ENCODE measurements around the gene PIM2. TPM values are rescaled to one million over a fixed set of nuclear protein-coding genes. Genes with fewer than 3 reads are reported as not detected.

The PIM2 gene
- total and polyA plus RNA-seq, 9 of the 15 experiments (the other 6 are each of a cell fraction or from before 2014, with no cell fraction given), result 67.6 to 191 (median 108) TPM

GRCh38 chrX:48918643-48919340 is at the start of gene PIM2 (continued):
- TF ChIP-seq, protein P1, sequence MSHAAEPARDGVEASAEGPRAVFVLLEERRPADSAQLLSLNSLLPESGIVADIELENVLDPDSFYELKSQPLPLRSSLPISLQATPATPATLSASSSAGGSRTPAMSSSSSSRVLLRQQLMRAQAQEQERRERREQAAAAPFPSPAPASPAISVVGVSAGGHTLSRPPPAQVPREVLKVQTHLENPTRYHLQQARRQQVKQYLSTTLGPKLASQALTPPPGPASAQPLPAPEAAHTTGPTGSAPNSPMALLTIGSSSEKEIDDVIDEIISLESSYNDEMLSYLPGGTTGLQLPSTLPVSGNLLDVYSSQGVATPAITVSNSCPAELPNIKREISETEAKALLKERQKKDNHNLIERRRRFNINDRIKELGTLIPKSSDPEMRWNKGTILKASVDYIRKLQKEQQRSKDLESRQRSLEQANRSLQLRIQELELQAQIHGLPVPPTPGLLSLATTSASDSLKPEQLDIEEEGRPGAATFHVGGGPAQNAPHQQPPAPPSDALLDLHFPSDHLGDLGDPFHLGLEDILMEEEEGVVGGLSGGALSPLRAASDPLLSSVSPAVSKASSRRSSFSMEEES (CRISPR knock-in tag; IDR thresholded peaks at IDR 0.05), result no peak

DNA sequence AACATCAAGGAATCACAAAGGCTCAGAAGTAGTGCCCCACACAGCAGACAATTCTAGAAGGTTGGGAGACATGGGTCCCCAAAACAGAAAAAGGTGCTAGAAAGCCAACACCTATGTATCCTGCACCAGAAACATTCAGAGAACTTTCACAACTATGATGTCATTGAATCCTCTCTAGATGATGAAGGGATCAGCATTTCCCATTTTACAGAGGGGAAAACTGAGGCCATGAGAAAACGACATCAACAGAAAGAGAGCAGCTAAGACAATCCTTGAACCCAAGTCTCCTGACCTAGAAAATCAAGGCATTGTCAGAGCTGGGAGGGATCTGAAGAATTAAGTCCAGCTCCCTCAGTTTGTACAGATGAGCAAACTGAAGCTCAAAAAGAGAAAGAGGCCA is 49.6 kb upstream of the PIM2 start:
- CTCF ChIA-PET (ENCODE audit: low intra/inter-chr PET ratio), result no interaction called here
- TF ChIP-seq MEIS2 (IDR thresholded peaks at IDR 0.05; ENCODE audit: partially characterized antibody), result no peak
- TF ChIP-seq SMAD4 (CRISPR knock-in tag; conservative IDR thresholded peaks at IDR 0.05), result no peak
- TF ChIP-seq, protein P2, sequence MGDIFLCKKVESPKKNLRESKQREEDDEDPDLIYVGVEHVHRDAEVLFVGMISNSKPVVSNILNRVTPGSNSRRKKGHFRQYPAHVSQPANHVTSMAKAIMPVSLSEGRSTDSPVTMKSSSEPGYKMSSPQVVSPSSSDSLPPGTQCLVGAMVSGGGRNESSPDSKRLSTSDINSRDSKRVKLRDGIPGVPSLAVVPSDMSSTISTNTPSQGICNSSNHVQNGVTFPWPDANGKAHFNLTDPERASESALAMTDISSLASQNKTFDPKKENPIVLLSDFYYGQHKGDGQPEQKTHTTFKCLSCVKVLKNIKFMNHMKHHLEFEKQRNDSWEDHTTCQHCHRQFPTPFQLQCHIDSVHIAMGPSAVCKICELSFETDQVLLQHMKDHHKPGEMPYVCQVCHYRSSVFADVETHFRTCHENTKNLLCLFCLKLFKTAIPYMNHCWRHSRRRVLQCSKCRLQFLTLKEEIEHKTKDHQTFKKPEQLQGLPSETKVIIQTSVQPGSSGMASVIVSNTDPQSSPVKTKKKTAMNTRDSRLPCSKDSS (IDR thresholded peaks at IDR 0.05; ENCODE audit: low read depth, partially characterized antibody), result no peak
- no peak for TF ChIP-seq TCFL5 (CRISPR knock-in tag; conservative IDR thresholded peaks at IDR 0.05)
- TF ChIP-seq ESRRA (IDR thresholded peaks at IDR 0.05; ENCODE audit: borderline replicate concordance, low read depth), result no peak
- TF ChIP-seq ZNF584 (CRISPR knock-in tag; IDR thresholded peaks at IDR 0.05; ENCODE audit: low read depth), result no peak
- TF ChIP-seq BCOR (IDR thresholded peaks at IDR 0.05), result 0 out of 2 replicates have a peak, but pooled peaks have one; percentile 45
- no peak for TF ChIP-seq CBX1 (IDR thresholded peaks at IDR 0.05; ENCODE audit: low read depth)
- TF ChIP-seq, protein P3, sequence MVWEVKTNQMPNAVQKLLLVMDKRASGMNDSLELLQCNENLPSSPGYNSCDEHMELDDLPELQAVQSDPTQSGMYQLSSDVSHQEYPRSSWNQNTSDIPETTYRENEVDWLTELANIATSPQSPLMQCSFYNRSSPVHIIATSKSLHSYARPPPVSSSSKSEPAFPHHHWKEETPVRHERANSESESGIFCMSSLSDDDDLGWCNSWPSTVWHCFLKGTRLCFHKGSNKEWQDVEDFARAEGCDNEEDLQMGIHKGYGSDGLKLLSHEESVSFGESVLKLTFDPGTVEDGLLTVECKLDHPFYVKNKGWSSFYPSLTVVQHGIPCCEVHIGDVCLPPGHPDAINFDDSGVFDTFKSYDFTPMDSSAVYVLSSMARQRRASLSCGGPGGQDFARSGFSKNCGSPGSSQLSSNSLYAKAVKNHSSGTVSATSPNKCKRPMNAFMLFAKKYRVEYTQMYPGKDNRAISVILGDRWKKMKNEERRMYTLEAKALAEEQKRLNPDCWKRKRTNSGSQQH (CRISPR knock-in tag; IDR thresholded peaks at IDR 0.05), result no peak
- TF ChIP-seq KDM1A (IDR thresholded peaks at IDR 0.05), result peak; percentile 25 to 26; a peak in 2 of 4 replicates
- TF ChIP-seq WHSC1 (IDR thresholded peaks at IDR 0.05; ENCODE audit: low read length), result no peak
- TF ChIP-seq POLR2AphosphoS2 (IDR thresholded peaks at IDR 0.05; ENCODE audit: low read length), result no peak
- no peak for TF ChIP-seq NR2C2 (CRISPR knock-in tag; IDR thresholded peaks at IDR 0.05)
- no peak for TF ChIP-seq NR2C2 (tag; IDR thresholded peaks at IDR 0.05)
- no peak for TF ChIP-seq LCOR (CRISPR knock-in tag; IDR thresholded peaks at IDR 0.05)
- no peak for TF ChIP-seq KLF10 (CRISPR knock-in tag; IDR thresholded peaks at IDR 0.05)

More for the DNA sequence above, 49.6 kb upstream of the PIM2 start:
- Histone ChIP-seq H3K4me2 (ENCODE audit: insufficient read depth, low read length) (no peak overlapping the region), H3K4me3 (no peak overlapping the region), H4K20me1 (replicated peaks; ENCODE audit: control insufficient read depth, insufficient read depth, low read length) (no peaks in the 10 kb centered on the region), H3K4me1 (replicated peaks in 1 of 2; ENCODE audit: control insufficient read depth in 2 of 2, insufficient read depth in 2 of 2, low read length in 2 of 2) (peaks cover 15 to 36% of the 10 kb centered on the region in 2 experiments; a peak in 4 of 5 replicates), H2AFZ (ENCODE audit: low read depth, low read length) (no peak overlapping the region), H3K9ac (ENCODE audit: insufficient read depth in 1 of 2, low read depth in 2 of 2, low read length in 2 of 2) (no peak overlapping the region), H3K9me3 (replicated peaks; ENCODE audit: control insufficient read depth, insufficient read depth, low read depth, low read length) (no peaks in the 10 kb centered on the region), H3K9me1 (ENCODE audit: control insufficient read depth, insufficient read depth, low read length) (no peaks in the 10 kb centered on the region), H3K27me3 (ENCODE audit: control insufficient read depth in 2 of 2, insufficient read depth in 2 of 2, low read length in 2 of 2) (no peaks in the 10 kb centered on the region), H3K27ac (ENCODE audit: extremely low read depth, low read depth, low read length) (no peak overlapping the region), H3K79me2 (ENCODE audit: control insufficient read depth, insufficient read depth, low read length) (no peaks in the 10 kb centered on the region), H3K36me3 (ENCODE audit: control insufficient read depth, insufficient read depth, low read length) (no peaks in the 10 kb centered on the region)
- BruUV-seq (replicated peaks), result no TSS peak
- WGBS (ENCODE audit: insufficient coverage, low coverage, missing lambda C conversion rate), result 0% methylated on average over 1 of the region's 1 CpG
- FAIRE-seq (no peak), DNase-seq (ENCODE audit: extremely low read depth in 1 of 4, low spot score in 3 of 4) (no peak), ATAC-seq (no peak)
- intact Hi-C loops (cut with micrococcal nuclease), result no loop called here
- POLR2A ChIA-PET, result no interaction called here
- in situ Hi-C loops (cut with MboI), result no loop called here

Data from K562 (cell line).